ENCODE measurements around the gene SPOCK1.

Gene SPOCK1

DNA sequence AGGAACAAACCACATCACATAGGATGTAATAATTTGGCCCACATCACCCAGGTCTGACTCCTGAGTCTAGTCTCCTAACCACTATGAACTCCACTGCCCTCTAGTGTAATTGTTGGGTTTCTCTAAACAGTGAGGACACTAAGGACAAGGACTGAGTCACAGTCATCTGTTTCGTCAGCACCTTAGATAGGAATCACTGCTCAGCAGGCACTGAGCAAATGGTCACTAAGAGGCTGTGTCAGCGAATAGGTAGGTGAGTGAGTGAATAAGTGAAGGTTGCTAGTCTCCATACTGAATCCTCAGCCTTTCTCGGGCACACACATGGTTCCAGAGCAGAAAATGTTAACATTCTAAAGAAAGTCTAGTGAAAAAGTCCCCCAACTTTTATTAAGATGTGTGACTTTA lies 278.6 kb downstream of the SPOCK1 start:
- Histone ChIP-seq H3K27me3 (ENCODE audit: control insufficient read depth, insufficient read depth, low read length) (no peaks in the 10 kb centered on the region), H3K36me3 (ENCODE audit: control insufficient read depth, insufficient read depth, low read length) (no peaks in the 10 kb centered on the region), H3K27ac (ENCODE audit: low read depth, low read length) (no peak overlapping the region), H3K4me1 (ENCODE audit: control insufficient read depth, insufficient read depth, low read length) (peaks cover 2% of the 10 kb centered on the region), H3K4me3 (ENCODE audit: low read length) (no peak overlapping the region), H3K9ac (ENCODE audit: low read length) (no peak overlapping the region)

DNA sequence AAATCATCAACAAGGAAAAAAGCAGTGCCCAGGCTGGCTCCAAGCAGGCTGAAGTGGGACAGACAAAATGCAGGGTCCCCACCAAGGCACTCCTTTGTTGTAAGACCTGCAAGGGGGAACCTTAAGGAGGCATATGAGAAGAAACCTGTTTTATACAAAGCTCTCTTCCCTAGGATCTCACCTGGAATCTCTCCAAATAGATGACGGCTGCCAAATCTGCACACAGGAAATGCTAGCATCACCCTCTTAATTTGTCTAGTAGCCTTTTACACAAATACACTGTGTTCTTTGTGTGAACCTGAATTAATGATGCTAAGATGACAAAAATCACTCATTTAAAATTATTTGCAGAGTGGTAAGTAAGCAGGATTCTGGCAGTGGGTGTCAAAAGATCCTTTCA lies 280.2 kb downstream of the SPOCK1 start:
- Histone ChIP-seq H3K27me3 (ENCODE audit: control insufficient read depth, insufficient read depth, low read length) (no peaks in the 10 kb centered on the region), H3K9ac (ENCODE audit: low read length) (no peak overlapping the region), H3K36me3 (ENCODE audit: control insufficient read depth, insufficient read depth, low read length) (no peaks in the 10 kb centered on the region), H3K27ac (ENCODE audit: low read depth, low read length) (no peak overlapping the region), H3K4me1 (ENCODE audit: control insufficient read depth, insufficient read depth, low read length) (peaks cover 2% of the 10 kb centered on the region), H3K4me3 (ENCODE audit: low read length) (no peak overlapping the region)

DNA sequence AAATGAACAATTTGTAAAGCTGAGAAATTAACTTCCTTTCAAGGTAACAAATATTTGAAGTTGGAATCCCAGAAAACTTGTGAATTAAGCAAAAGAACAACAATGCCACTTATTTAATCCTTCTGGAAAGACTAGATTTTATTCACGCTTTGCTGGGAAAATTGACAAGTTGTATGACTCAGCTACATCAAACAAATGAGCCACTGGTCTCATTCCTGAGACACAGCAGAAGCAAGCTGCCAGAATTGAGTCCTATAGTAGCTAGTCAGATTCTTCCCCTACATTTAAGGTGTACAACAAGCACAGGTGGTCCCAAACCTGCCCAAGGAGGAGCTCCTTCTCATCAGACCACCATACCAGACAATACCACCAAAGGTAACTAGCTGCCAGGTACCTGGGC lies 280.7 kb downstream of the SPOCK1 start:
- no peak overlapping the region for H3K9ac ChIP-seq (ENCODE audit: low read length)
- H3K4me1 ChIP-seq (ENCODE audit: control insufficient read depth, insufficient read depth, low read length), result peaks cover 2% of the 10 kb centered on the region
- no peaks in the 10 kb centered on the region for H3K27me3 ChIP-seq (ENCODE audit: control insufficient read depth, insufficient read depth, low read length)
- H3K4me3 ChIP-seq (ENCODE audit: low read length), result no peak overlapping the region
- no peak overlapping the region for H3K27ac ChIP-seq (ENCODE audit: low read depth, low read length)
- H3K36me3 ChIP-seq (ENCODE audit: control insufficient read depth, insufficient read depth, low read length), result no peaks in the 10 kb centered on the region

DNA sequence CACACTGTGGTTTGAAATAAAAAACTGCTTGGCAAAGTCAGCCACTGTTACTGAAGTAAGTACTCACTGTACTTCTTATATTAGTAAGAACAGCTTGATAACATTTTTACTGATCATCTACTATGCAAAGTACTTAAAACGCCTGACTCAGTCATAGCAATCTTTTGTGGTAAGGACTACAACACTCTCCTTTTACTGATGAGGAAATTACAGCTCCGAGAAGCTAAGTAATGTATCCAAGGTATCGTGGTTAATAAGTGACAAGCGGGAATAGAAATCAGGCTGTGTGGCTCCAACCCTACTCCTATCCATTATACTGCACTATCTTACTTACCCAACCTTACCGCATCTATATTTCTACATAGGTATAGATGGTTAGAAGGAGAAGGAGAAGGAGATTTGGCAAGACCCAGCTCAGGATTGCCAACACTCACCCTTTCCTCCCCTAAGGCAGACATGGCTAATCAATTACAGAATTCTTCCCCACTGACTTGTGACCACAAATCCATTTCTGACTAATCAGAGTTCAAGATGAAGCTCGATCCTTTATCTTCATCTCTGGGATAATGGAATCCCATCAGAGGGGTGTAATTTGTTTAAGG lies 281.4 kb downstream of the SPOCK1 start:
- Histone ChIP-seq H3K4me3 (ENCODE audit: low read length) (no peak overlapping the region), H3K9ac (ENCODE audit: low read length) (no peak overlapping the region), H3K36me3 (ENCODE audit: control insufficient read depth, insufficient read depth, low read length) (no peaks in the 10 kb centered on the region), H3K27me3 (ENCODE audit: control insufficient read depth, insufficient read depth, low read length) (no peaks in the 10 kb centered on the region), H3K27ac (ENCODE audit: low read depth, low read length) (no peak overlapping the region), H3K4me1 (ENCODE audit: control insufficient read depth, insufficient read depth, low read length) (peaks cover 2% of the 10 kb centered on the region)

DNA sequence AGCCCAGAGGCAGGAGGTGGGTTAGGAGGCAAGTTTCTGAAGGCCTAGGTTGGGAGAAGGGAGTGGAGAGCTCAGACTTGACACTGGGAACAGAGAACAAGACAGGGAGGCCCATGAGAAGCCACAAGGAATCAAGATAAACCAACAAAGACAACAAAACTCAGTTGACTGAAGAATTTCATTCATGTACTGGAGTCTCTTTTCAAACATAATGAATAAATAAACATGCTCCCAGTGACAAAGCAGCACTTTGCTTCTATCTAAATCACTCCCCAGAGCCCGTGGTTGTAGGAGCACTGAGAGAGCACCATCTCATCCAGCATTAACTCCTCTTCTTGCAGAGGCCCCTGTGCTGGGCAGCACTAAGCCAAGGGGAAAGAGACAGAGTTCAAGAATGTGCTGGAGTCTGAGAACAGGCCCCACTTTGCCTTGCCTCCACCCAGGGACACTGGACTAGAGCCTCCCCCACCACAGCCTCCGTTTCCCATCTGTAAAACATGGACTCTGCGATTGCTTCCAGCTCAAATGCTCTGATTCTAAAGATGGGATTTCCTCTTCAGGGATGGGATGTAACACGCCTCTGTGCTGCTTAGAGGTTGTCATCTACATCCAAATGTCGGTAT lies 282.0 kb downstream of the SPOCK1 start:
- Histone ChIP-seq H3K27me3 (ENCODE audit: control insufficient read depth, insufficient read depth, low read length) (no peaks in the 10 kb centered on the region), H3K4me3 (ENCODE audit: low read length) (no peak overlapping the region), H3K4me1 (ENCODE audit: control insufficient read depth, insufficient read depth, low read length) (peaks cover 2% of the 10 kb centered on the region), H3K36me3 (ENCODE audit: control insufficient read depth, insufficient read depth, low read length) (no peaks in the 10 kb centered on the region), H3K9ac (ENCODE audit: low read length) (no peak overlapping the region), H3K27ac (ENCODE audit: low read depth, low read length) (no peak overlapping the region)

DNA sequence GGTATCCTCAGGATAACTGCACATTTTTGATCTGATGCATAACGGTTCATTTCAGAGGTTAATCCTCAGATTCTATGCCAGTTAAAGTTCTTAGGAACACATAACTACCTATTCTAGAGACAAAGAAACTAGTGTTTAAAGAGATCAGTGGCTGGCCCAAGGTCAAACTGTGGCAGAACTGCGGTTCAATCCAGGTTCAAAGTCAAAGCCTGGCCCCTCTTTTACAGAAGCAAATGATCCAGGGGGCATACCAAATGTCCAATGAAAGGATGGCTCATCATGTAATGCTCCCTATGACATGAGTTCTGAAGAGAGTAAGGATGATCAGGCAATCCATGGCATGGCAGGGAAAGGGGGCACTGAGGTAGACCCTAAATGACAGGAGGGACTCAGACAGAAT lies 283.3 kb downstream of the SPOCK1 start:
- Histone ChIP-seq H3K27ac (ENCODE audit: low read depth, low read length) (no peak overlapping the region), H3K36me3 (ENCODE audit: control insufficient read depth, insufficient read depth, low read length) (no peaks in the 10 kb centered on the region), H3K27me3 (ENCODE audit: control insufficient read depth, insufficient read depth, low read length) (no peaks in the 10 kb centered on the region), H3K4me3 (ENCODE audit: low read length) (no peak overlapping the region), H3K9ac (ENCODE audit: low read length) (no peak overlapping the region), H3K4me1 (ENCODE audit: control insufficient read depth, insufficient read depth, low read length) (peaks cover 2% of the 10 kb centered on the region)

DNA sequence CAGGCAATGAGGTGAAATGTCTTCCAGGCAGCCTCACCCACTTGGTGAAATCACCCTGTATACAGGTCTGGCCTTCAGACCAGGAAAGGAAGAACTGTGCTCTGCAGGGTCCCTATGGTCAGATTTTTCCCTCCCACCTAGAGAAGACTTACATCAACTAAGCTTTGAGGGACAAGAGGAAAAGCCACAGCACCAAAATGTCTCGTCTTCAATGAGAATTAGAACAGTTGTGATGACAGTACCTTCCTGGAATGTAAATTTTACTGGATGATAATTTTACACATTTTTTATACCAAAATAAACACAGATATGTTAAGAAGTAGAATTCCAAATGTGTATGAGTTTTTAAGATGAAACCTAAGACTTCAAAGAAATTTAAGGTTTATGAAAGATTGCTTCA lies 283.9 kb downstream of the SPOCK1 start:
- H3K27ac ChIP-seq (ENCODE audit: low read depth, low read length), result no peak overlapping the region

DNA sequence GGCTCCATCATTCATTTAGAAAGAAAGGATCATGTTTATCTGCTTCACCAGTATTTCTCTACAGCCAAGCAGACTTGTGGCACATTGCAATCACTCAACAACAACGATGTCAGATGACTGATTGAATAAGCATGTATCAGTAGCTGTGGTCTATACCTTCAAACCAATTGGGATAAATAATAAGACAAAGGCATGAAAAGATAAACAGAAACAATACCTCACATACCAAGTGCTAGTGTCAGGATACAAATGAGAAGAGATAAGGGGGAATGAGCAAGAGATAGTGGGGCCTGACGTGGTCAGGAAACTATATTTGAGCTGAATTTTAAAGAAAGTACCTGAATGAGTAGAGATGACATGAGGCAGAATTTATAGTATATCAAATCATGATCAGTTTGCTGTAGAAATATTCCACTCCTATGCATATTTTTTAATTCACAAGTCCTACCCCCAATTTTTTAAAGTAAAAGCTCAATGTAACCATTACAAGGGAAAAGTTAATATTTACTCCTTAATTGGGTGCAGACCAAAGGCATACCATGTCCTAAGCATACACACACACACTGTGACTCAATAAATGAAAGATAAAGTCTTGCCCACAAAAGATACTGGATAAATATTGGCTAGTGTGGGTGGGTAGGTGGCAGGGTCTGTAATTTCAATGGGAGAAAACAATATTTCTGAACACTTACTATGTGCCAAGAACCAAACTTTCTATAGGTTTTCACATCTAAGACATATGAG lies 284.5 kb downstream of the SPOCK1 start:
- no peak overlapping the region for H3K9ac ChIP-seq (ENCODE audit: low read length)
- H3K27ac ChIP-seq (ENCODE audit: low read depth, low read length), result no peak overlapping the region
- H3K4me3 ChIP-seq (ENCODE audit: low read length), result no peak overlapping the region
- peaks cover 2% of the 10 kb centered on the region for H3K4me1 ChIP-seq (ENCODE audit: control insufficient read depth, insufficient read depth, low read length)
- H3K27me3 ChIP-seq (ENCODE audit: control insufficient read depth, insufficient read depth, low read length), result no peaks in the 10 kb centered on the region
- H3K36me3 ChIP-seq (ENCODE audit: control insufficient read depth, insufficient read depth, low read length), result no peaks in the 10 kb centered on the region

More for the DNA sequence above, 283.9 kb downstream of the SPOCK1 start:
- Histone ChIP-seq H3K36me3 (ENCODE audit: control insufficient read depth, insufficient read depth, low read length) (no peaks in the 10 kb centered on the region), H3K4me1 (ENCODE audit: control insufficient read depth, insufficient read depth, low read length) (peaks cover 2% of the 10 kb centered on the region), H3K27me3 (ENCODE audit: control insufficient read depth, insufficient read depth, low read length) (no peaks in the 10 kb centered on the region), H3K4me3 (ENCODE audit: low read length) (no peak overlapping the region), H3K9ac (ENCODE audit: low read length) (no peak overlapping the region)

DNA sequence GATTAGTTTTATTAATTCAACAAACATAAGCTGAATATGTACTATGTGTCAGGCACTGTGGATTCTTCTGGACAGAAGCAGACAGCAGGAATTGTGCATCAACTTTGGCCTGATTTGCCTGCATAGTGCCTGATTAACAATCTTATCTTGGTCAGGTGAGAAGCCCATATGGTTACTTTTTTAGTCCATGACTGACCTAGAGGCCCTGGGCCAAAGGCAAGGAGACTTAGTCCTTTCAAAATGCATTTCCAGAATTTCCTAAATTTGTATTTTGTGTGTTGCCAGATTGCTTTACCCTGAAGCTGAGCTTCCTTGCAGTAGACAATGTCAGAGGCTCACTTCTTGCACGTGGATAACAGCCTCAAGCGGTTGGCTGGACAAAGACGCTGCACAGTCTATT lies 286.7 kb downstream of the SPOCK1 start:
- Histone ChIP-seq H3K27me3 (ENCODE audit: control insufficient read depth, insufficient read depth, low read length) (no peaks in the 10 kb centered on the region), H3K9ac (ENCODE audit: low read length) (no peak overlapping the region)

DNA sequence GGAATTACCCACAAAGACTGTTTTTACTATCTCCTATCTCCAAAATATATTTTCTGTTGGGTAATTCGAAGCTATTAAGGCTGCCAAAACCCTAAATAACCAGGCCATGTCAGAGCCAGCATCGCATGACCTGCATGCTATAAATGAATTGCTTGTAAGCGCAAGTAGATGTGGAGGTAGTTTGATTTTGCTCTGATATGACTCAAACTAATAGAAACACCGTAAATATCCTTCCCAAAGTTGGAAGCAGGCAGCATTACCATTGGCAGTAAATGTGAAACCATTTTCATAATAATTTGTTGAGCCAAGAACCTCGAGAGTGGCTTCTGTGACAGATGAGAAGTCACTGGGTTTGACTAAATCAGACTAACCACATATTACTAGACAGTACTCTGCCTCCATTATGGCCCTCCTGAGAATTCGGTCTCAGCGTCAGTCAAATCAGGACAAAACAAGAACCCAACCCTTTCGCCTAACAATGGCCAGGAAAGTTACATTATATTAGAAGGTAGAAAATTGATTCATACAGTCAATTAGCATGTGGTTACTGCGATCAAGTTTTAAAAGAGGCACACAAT lies 289.8 kb downstream of the SPOCK1 start:
- Histone ChIP-seq H3K36me3 (ENCODE audit: control insufficient read depth, insufficient read depth, low read length) (no peaks in the 10 kb centered on the region), H3K27me3 (ENCODE audit: control insufficient read depth, insufficient read depth, low read length) (no peaks in the 10 kb centered on the region), H3K27ac (ENCODE audit: low read depth, low read length) (no peak overlapping the region), H3K4me3 (ENCODE audit: low read length) (no peak overlapping the region), H3K4me1 (ENCODE audit: control insufficient read depth, insufficient read depth, low read length) (peaks cover 4% of the 10 kb centered on the region), H3K9ac (ENCODE audit: low read length) (no peak overlapping the region)

More for the DNA sequence above, 286.7 kb downstream of the SPOCK1 start:
- H3K27ac ChIP-seq (ENCODE audit: low read depth, low read length), result no peak overlapping the region
- no peaks in the 10 kb centered on the region for H3K36me3 ChIP-seq (ENCODE audit: control insufficient read depth, insufficient read depth, low read length)
- H3K4me3 ChIP-seq (ENCODE audit: low read length), result no peak overlapping the region
- H3K4me1 ChIP-seq (ENCODE audit: control insufficient read depth, insufficient read depth, low read length), result no peaks in the 10 kb centered on the region

DNA sequence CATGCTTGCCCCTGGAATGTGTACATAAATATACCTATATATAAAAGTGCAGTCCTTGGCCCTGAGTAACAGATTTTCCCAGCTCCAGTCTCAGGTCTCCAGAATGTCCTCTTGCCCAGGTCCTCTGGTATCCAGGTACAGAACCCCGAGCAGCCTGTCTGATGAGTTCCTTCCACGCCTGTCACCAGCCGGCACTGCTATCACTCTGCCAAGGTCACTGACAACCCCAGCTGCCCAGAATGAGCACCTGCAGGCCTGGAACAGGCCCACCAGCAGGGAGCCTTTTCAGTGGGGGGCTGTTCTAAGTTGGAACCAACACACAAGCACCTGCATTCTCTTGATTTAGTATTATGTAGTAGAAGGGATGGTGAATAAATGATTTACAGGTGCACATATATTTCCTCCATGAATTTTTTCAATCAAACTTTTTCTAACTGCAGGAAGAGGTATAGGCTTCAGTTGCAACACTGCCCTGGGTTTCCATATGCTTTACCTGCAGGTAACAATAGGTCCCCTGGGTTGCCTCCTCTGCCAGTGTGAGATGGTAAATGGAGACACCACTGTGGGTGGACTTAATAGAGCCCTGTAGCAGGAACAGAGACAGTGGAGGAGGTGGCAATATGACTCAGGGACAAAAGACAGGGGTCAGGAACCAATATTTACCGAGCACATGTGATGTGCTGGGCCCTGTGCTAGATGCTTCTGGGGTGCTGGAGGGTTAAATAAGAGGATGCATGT lies 291.9 kb downstream of the SPOCK1 start:
- Histone ChIP-seq H3K27me3 (ENCODE audit: control insufficient read depth, insufficient read depth, low read length) (no peaks in the 10 kb centered on the region), H3K4me3 (ENCODE audit: low read length) (no peak overlapping the region), H3K27ac (ENCODE audit: low read depth, low read length) (no peak overlapping the region), H3K4me1 (ENCODE audit: control insufficient read depth, insufficient read depth, low read length) (peaks cover 4% of the 10 kb centered on the region), H3K9ac (ENCODE audit: low read length) (no peak overlapping the region), H3K36me3 (ENCODE audit: control insufficient read depth, insufficient read depth, low read length) (no peaks in the 10 kb centered on the region)

DNA sequence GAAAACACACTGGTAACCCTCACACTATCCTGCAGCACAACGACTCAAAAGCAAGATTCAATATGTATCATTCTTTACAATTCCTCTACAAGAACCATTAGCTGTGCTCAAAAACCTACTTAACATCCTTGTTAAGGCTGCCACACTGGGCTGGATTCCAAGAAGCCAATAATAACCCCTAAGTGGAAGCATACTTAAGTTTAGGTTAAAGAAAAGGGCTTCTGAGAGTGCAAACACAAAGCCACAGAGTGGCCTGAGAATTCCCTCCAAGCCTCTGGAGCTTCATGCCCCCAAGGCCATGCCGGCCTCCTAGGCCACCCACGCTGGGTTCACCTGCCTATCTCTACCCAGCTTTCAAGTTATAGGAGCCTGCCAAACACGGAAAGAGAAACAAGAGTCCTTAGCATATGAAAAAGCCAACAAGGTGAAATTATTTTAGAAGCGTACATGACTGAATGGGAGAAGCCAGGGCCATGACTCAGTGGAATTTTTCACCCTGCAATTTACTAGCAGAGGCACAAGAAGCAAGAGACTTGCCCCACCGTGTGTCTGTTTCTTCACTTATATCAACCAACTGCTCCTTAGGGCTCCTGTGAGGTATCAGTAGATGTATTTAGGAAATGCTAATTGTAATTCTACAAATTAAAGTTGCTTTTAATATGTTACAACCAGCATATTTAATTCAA lies 293.0 kb downstream of the SPOCK1 start:
- Histone ChIP-seq H3K4me1 (ENCODE audit: control insufficient read depth, insufficient read depth, low read length) (peaks cover 4% of the 10 kb centered on the region), H3K27me3 (ENCODE audit: control insufficient read depth, insufficient read depth, low read length) (no peaks in the 10 kb centered on the region), H3K27ac (ENCODE audit: low read depth, low read length) (no peak overlapping the region), H3K4me3 (ENCODE audit: low read length) (no peak overlapping the region), H3K36me3 (ENCODE audit: control insufficient read depth, insufficient read depth, low read length) (no peaks in the 10 kb centered on the region), H3K9ac (ENCODE audit: low read length) (no peak overlapping the region)

Data from rectal smooth muscle tissue (tissue), 1 donor.